K562 (cell line): ENCODE results near the gene ITPR1. TPM values are rescaled to one million over a fixed set of nuclear protein-coding genes. Genes with fewer than 3 reads are reported as not detected.

Source experiments
- ATF3 ChIP-seq, 2 experiments: fragments of 450-650 bp in 1 of 2; sonication (generic) in 1 of 2; formaldehyde crosslinking in 1 of 2; IDR thresholded peaks in 1 of 2; conservative IDR thresholded peaks in 1 of 2; 2 replicates each; pipeline versions ENCODE4 v1.6.1 to v1.8.1; 2016 to 2023; ENCODE audit warnings: mild to moderate bottlenecking in 2 of 2, moderate library complexity in 2 of 2, inconsistent platforms in 1 of 2, missing genetic modification reagents in 1 of 2
- GATAD2A ChIP-seq: fragments of 450-650 bp; IDR thresholded peaks from 2 replicates; pipeline ENCODE4 v1.6.1; 2017
- MBD1 ChIP-seq: fragments of 250-450 bp; sonication (Bioruptor Pico); IDR thresholded peaks from 2 replicates; pipeline ENCODE4 v1.8.0; 2022; ENCODE audit warnings: inconsistent platforms
- MEIS2 ChIP-seq: fragments of 450-650 bp; IDR thresholded peaks from 2 replicates; pipeline ENCODE4 v1.6.1; 2014; ENCODE audit warnings: mild to moderate bottlenecking; ENCODE audit not compliant: partially characterized antibody
- PBX2 ChIP-seq, 2 experiments: IDR thresholded peaks in 1 of 2; conservative IDR thresholded peaks in 1 of 2; 2 replicates each; pipeline ENCODE4 v1.6.1; 2016; ENCODE audit warnings: low read depth in 2 of 2, mild to moderate bottlenecking in 1 of 2, missing compliant biosample characterization in 1 of 2, missing genetic modification characterization in 1 of 2, moderate library complexity in 1 of 2
- RERE ChIP-seq: sonication (generic); formaldehyde crosslinking; IDR thresholded peaks from 2 replicates; pipeline ENCODE4 v1.8.0; 2023; ENCODE audit warnings: missing genetic modification reagents, mild to moderate bottlenecking, borderline replicate concordance
- TFE3 ChIP-seq: fragments of 450-650 bp; formaldehyde crosslinking; IDR thresholded peaks from 2 replicates; pipeline ENCODE4 v1.4.0; 2020; ENCODE audit warnings: mild to moderate bottlenecking, mixed read lengths
- ZFP30 ChIP-seq: fragments of 250-450 bp; sonication (Bioruptor Pico); IDR thresholded peaks from 2 replicates; pipeline ENCODE4 v1.8.0; 2022; ENCODE audit warnings: moderate library complexity, mild to moderate bottlenecking, inconsistent platforms, borderline replicate concordance
- ZNF175 ChIP-seq: fragments of 200-800 bp; sonication (Bioruptor generic); IDR thresholded peaks from 2 replicates; pipeline ENCODE4 v1.6.1; 2016; ENCODE audit warnings: low read depth, mild to moderate bottlenecking, missing genetic modification characterization, missing compliant biosample characterization
- ZNF3 ChIP-seq: fragments of 250-450 bp; sonication (Bioruptor Pico); IDR thresholded peaks from 2 replicates; pipeline ENCODE4 v1.5.0; 2021; ENCODE audit warnings: mild to moderate bottlenecking, moderate library complexity
- ZNF324 ChIP-seq: fragments of 250-450 bp; sonication (Bioruptor Pico); IDR thresholded peaks from 2 replicates; pipeline ENCODE4 v1.4.0; 2020; ENCODE audit warnings: mild to moderate bottlenecking
- polyA plus RNA-seq, 8 experiments: library from polyadenylated mRNA; depleted of rRNA in 4 of 8; stranded (reverse) in 5 of 8; unstranded in 3 of 8; fragments of >200 nt; fragmentation: Nextera tagmentation in 2 of 8; fragmentation: Illumina TruSeq in 1 of 8; extraction: Ambion mirVana in 2 of 8; extraction: Trizol in 1 of 8; gene quantifications; 2 replicates each; pipeline versions ENCODE4 v1.2.1 to v1.2.3, GENCODE V29; 2011 to 2014; ENCODE audit warnings: inconsistent platforms in 1 of 8, missing spikeins in 1 of 8
- total RNA-seq, 7 experiments: library from RNA; depleted of rRNA in 6 of 7; stranded (reverse); fragments of >200 nt in 6 of 7; fragmentation: Illumina TruSeq in 2 of 7; extraction: Trizol in 2 of 7; gene quantifications; 2 replicates each; pipeline versions ENCODE4 v1.2.1 to v1.2.3, GENCODE V29; 2011 to 2021; ENCODE audit warnings: low replicate concordance in 1 of 7

Gene ITPR1
- total and polyA plus RNA-seq, 9 of the 15 experiments (the other 6 are each of a cell fraction or from before 2014, with no cell fraction given), result 22.4 to 40.0 (median 27.4) TPM

GRCh38 chr3:4823986-4824925 lies 331.1 kb downstream of the ITPR1 start (continued):
- no peak for TF ChIP-seq PBX2 (CRISPR knock-in tag; IDR thresholded peaks at IDR 0.05; ENCODE audit: low read depth)
- TF ChIP-seq PBX2 (tag; conservative IDR thresholded peaks at IDR 0.05; ENCODE audit: low read depth), result peak; percentile 10; the same call in 1 of the 2 replicates
- no peak for TF ChIP-seq ZFP30 (CRISPR knock-in tag)
- TF ChIP-seq ZNF175 (CRISPR knock-in tag), result no peak
- TF ChIP-seq RERE (CRISPR knock-in tag), result no peak
- peak; percentile 75 for TF ChIP-seq MEIS2
- TF ChIP-seq ATF3 (IDR thresholded peaks at IDR 0.05), result no peak
- no peak; the same call in 1 of the 2 replicates for TF ChIP-seq ATF3 (CRISPR knock-in tag; conservative IDR thresholded peaks at IDR 0.05)
- 0 out of 2 replicates have a peak, but pooled peaks have one; percentile 10 for TF ChIP-seq ZNF324 (CRISPR knock-in tag)
- TF ChIP-seq GATAD2A, result no peak
- TF ChIP-seq TFE3, result no peak
- no peak for TF ChIP-seq MBD1
- TF ChIP-seq ZNF3 (CRISPR knock-in tag), result no peak
